PFSK-1 (cell line): ENCODE measurements around the gene SGPP1.

Experiments used
- FOXP2 ChIP-seq: optimal IDR thresholded peaks from 2 replicates; pipeline ENCODE3; 2011; ENCODE audit warnings: borderline replicate concordance, control low read depth, inconsistent platforms; ENCODE audit not compliant: insufficient read depth; ENCODE audit errors: extremely low read length, extremely low read depth
- POLR2AphosphoS5 ChIP-seq: IDR thresholded peaks from 2 replicates; pipeline ENCODE4 v1.6.1; 2012; ENCODE audit warnings: low read depth, mild to moderate bottlenecking, control low read depth, low read length, moderate library complexity
- SIN3A ChIP-seq: IDR thresholded peaks from 2 replicates; pipeline ENCODE4 v1.6.1; 2012; ENCODE audit warnings: mild to moderate bottlenecking, low read length, moderate library complexity, borderline replicate concordance; ENCODE audit not compliant: insufficient read depth
- TAF1 ChIP-seq: IDR thresholded peaks from 2 replicates; pipeline ENCODE4 v1.6.1; 2012; ENCODE audit warnings: low read length, control low read depth, borderline replicate concordance; ENCODE audit not compliant: insufficient read depth
- TF ChIP-seq, protein P1 (sequence below), 2 experiments: IDR thresholded peaks; 2 replicates each; pipeline versions ENCODE4 v1.6.1 to v1.8.0; 2011 to 2012; ENCODE audit warnings: low read depth in 2 of 2, low read length in 2 of 2, control low read depth in 1 of 2, inconsistent platforms in 1 of 2, mild to moderate bottlenecking in 1 of 2, moderate library complexity in 1 of 2; ENCODE audit not compliant: insufficient read depth in 1 of 2

The SGPP1 gene

GRCh38 chr14:63677891-63678379 is 49.9 kb downstream of the SGPP1 start:
- no peak for TF ChIP-seq FOXP2
- no peak for TF ChIP-seq POLR2AphosphoS5
- TF ChIP-seq SIN3A, result no peak
- TF ChIP-seq, protein P1, sequence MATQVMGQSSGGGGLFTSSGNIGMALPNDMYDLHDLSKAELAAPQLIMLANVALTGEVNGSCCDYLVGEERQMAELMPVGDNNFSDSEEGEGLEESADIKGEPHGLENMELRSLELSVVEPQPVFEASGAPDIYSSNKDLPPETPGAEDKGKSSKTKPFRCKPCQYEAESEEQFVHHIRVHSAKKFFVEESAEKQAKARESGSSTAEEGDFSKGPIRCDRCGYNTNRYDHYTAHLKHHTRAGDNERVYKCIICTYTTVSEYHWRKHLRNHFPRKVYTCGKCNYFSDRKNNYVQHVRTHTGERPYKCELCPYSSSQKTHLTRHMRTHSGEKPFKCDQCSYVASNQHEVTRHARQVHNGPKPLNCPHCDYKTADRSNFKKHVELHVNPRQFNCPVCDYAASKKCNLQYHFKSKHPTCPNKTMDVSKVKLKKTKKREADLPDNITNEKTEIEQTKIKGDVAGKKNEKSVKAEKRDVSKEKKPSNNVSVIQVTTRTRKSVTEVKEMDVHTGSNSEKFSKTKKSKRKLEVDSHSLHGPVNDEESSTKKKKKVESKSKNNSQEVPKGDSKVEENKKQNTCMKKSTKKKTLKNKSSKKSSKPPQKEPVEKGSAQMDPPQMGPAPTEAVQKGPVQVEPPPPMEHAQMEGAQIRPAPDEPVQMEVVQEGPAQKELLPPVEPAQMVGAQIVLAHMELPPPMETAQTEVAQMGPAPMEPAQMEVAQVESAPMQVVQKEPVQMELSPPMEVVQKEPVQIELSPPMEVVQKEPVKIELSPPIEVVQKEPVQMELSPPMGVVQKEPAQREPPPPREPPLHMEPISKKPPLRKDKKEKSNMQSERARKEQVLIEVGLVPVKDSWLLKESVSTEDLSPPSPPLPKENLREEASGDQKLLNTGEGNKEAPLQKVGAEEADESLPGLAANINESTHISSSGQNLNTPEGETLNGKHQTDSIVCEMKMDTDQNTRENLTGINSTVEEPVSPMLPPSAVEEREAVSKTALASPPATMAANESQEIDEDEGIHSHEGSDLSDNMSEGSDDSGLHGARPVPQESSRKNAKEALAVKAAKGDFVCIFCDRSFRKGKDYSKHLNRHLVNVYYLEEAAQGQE (IDR thresholded peaks at IDR 0.05; ENCODE audit: insufficient read depth in 1 of 2, low read depth in 2 of 2, low read length in 2 of 2), result no peak
- no peak for TF ChIP-seq TAF1

GRCh38 chr14:63676615-63677014 is 51.2 kb downstream of the SGPP1 start:
- no peak for TF ChIP-seq SIN3A
- no peak for TF ChIP-seq POLR2AphosphoS5
- no peak for TF ChIP-seq FOXP2
- TF ChIP-seq TAF1, result no peak
- TF ChIP-seq, protein P1 (IDR thresholded peaks at IDR 0.05; ENCODE audit: insufficient read depth in 1 of 2, low read depth in 2 of 2, low read length in 2 of 2), result no peak

GRCh38 chr14:63673886-63674497 is 53.9 kb downstream of the SGPP1 start:
- TF ChIP-seq, protein P1 (IDR thresholded peaks at IDR 0.05; ENCODE audit: insufficient read depth in 1 of 2, low read depth in 2 of 2, low read length in 2 of 2), result no peak
- no peak for TF ChIP-seq POLR2AphosphoS5
- no peak for TF ChIP-seq FOXP2
- no peak for TF ChIP-seq TAF1
- TF ChIP-seq SIN3A, result no peak

GRCh38 chr14:63673255-63673654 is 54.6 kb downstream of the SGPP1 start:
- TF ChIP-seq POLR2AphosphoS5 (no peak), FOXP2 (no peak), SIN3A (no peak), TAF1 (no peak)
- TF ChIP-seq, protein P1 (IDR thresholded peaks at IDR 0.05; ENCODE audit: insufficient read depth in 1 of 2, low read depth in 2 of 2, low read length in 2 of 2), result no peak

GRCh38 chr14:63672417-63673180 is 55.3 kb downstream of the SGPP1 start:
- no peak for TF ChIP-seq TAF1
- no peak for TF ChIP-seq FOXP2
- TF ChIP-seq, protein P1 (IDR thresholded peaks at IDR 0.05; ENCODE audit: insufficient read depth in 1 of 2, low read depth in 2 of 2, low read length in 2 of 2), result no peak
- no peak for TF ChIP-seq POLR2AphosphoS5
- no peak for TF ChIP-seq SIN3A
